ENCODE measurements around the gene CNRIP1.

DNA sequence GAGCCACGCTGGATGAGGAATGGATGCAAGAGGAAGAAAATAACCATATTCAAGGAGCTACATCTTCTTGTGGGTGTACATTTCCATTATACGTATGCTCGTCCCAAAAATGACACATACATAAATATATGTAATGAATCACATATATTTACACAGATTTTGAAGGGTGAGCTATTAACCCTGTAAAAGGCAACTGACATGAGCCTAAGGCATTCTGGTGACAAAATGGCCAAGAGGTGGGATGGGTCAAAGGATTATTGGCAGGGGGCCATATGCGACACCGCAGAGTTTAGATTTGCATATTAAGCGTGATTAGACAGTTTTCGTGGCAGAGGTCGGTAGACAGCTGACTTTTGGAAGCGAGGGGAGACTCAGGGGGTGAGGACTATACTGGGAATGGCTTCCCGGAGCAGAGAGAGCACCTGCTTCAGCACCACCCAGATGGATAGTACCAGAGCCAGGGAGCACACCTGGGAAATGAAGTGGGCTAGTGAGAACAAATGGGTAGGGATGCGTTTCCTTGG lies 431 bp upstream of the CNRIP1 start:
- TF ChIP-seq CTCF (IDR thresholded peaks at IDR 0.05; ENCODE audit: insufficient read depth, low read depth, low read length) (no peak), EZH2 (IDR thresholded peaks at IDR 0.05; ENCODE audit: insufficient read depth, low read length) (no peak)
